Neuronal stem cell (in vitro differentiated cells): ENCODE data around the gene GPA33.

Source experiments
- DNase-seq: peaks from one replicate; pipeline ENCODE4 v3.0.0-alpha.2; 2013; ENCODE audit warnings: low spot score
- H2AFZ ChIP-seq: one replicate; pipeline ENCODE4 v1.6.1; 2013; ENCODE audit warnings: mild to moderate bottlenecking, low read length, inconsistent platforms
- H2AK5ac ChIP-seq: 2 replicates; pipeline ENCODE4 v1.6.1; 2013; ENCODE audit warnings: low read depth, mild to moderate bottlenecking, inconsistent platforms, low read length, moderate library complexity, mixed read lengths
- H2BK120ac ChIP-seq: 2 replicates; pipeline ENCODE4 v1.6.1; 2013; ENCODE audit warnings: low read depth, mild to moderate bottlenecking, inconsistent platforms, low read length, moderate library complexity, mixed read lengths
- H2BK12ac ChIP-seq: one replicate; pipeline ENCODE4 v1.6.1; 2013; ENCODE audit warnings: low read length, inconsistent platforms
- H2BK15ac ChIP-seq: 2 replicates; pipeline ENCODE4 v1.6.1; 2013; ENCODE audit warnings: mild to moderate bottlenecking, low read length, inconsistent platforms, mixed read lengths
- H2BK5ac ChIP-seq: one replicate; pipeline ENCODE4 v1.6.1; 2013; ENCODE audit warnings: inconsistent platforms, mild to moderate bottlenecking, low read length, moderate library complexity
- H3K14ac ChIP-seq: one replicate; pipeline ENCODE4 v1.6.1; 2013; ENCODE audit warnings: low read length, inconsistent platforms
- H3K18ac ChIP-seq: 2 replicates; pipeline ENCODE4 v1.6.1; 2013; ENCODE audit warnings: low read length, inconsistent platforms
- H3K23ac ChIP-seq: 2 replicates; pipeline ENCODE4 v1.6.1; 2013; ENCODE audit warnings: low read depth, mild to moderate bottlenecking, mixed read lengths, low read length, inconsistent platforms; ENCODE audit not compliant: poor library complexity
- H3K27ac ChIP-seq: replicated peaks from 3 replicates; pipeline ENCODE4 v1.5.1; 2013; ENCODE audit warnings: low read length, inconsistent platforms
- H3K27me3 ChIP-seq, 3 experiments: 2 replicates each; pipeline ENCODE4 v1.6.1; 2013; ENCODE audit warnings: low read length in 3 of 3, mild to moderate bottlenecking in 2 of 3, inconsistent platforms in 1 of 3, low read depth in 1 of 3, mixed read lengths in 1 of 3, moderate library complexity in 1 of 3; ENCODE audit not compliant: control insufficient read depth in 3 of 3, insufficient read depth in 3 of 3
- H3K36me3 ChIP-seq, 2 donors: replicated peaks in 1 of 2; 2 replicates each; pipeline ENCODE4 v1.6.1; 2013; ENCODE audit warnings: low read length in 2 of 2; ENCODE audit not compliant: control insufficient read depth in 2 of 2, insufficient read depth in 2 of 2
- H3K4ac ChIP-seq: 2 replicates; pipeline ENCODE4 v1.6.1; 2013; ENCODE audit warnings: inconsistent platforms, mild to moderate bottlenecking, low read length, moderate library complexity
- H3K4me1 ChIP-seq, 2 donors: 1 replicate in 1 of 2; 2 replicates in 1 of 2; pipeline ENCODE4 v1.6.1; 2013; ENCODE audit warnings: low read length in 2 of 2, low read depth in 1 of 2; ENCODE audit not compliant: control insufficient read depth in 2 of 2, insufficient read depth in 1 of 2
- H3K4me2 ChIP-seq: one replicate; pipeline ENCODE4 v1.6.1; 2013; ENCODE audit warnings: mild to moderate bottlenecking, low read length, inconsistent platforms; ENCODE audit not compliant: insufficient read depth, poor library complexity, severe bottlenecking
- H3K4me3 ChIP-seq, 2 donors: 2 replicates each; pipeline ENCODE4 v1.5.1; 2013; ENCODE audit warnings: low read length in 2 of 2, mild to moderate bottlenecking in 2 of 2, inconsistent platforms in 1 of 2, moderate library complexity in 1 of 2
- H3K79me1 ChIP-seq: one replicate; pipeline ENCODE4 v1.6.1; 2013; ENCODE audit warnings: low read depth, mild to moderate bottlenecking, inconsistent platforms, low read length, moderate library complexity
- H3K9ac ChIP-seq: one replicate; pipeline ENCODE4 v1.6.1; 2013; ENCODE audit warnings: mild to moderate bottlenecking, low read depth, low read length, inconsistent platforms; ENCODE audit not compliant: poor library complexity
- H3K9me3 ChIP-seq, 2 donors: replicated peaks in 1 of 2; 2 replicates each; pipeline versions ENCODE3 to v1.6.1; 2013; ENCODE audit warnings: low read length in 2 of 2, mild to moderate bottlenecking in 2 of 2, inconsistent platforms in 1 of 2, low read depth in 1 of 2, mixed read lengths in 1 of 2, moderate library complexity in 1 of 2; ENCODE audit not compliant: control insufficient read depth in 2 of 2, insufficient read depth in 1 of 2
- H4K8ac ChIP-seq: one replicate; pipeline ENCODE4 v1.6.1; 2013; ENCODE audit warnings: low read depth, mild to moderate bottlenecking, inconsistent platforms, low read length, moderate library complexity
- H4K91ac ChIP-seq: one replicate; pipeline ENCODE4 v1.6.1; 2013; ENCODE audit warnings: low read length, low read depth, mild to moderate bottlenecking, inconsistent platforms; ENCODE audit not compliant: poor library complexity
- WGBS, 2 donors: extraction: QIAGEN DNeasy Blood & Tissue Kit; methylation state at CpG; one replicate each; pipeline ENCODE4 v1.1.7; 2013; ENCODE audit warnings: missing lambda C conversion rate in 2 of 2, mixed read lengths in 1 of 2; ENCODE audit not compliant: insufficient read length in 2 of 2, insufficient replicate concordance in 1 of 2; ENCODE audit errors: extremely low coverage in 2 of 2; 5-methylcytosine and 5-hydroxymethylcytosine counted together

The GPA33 gene

DNA sequence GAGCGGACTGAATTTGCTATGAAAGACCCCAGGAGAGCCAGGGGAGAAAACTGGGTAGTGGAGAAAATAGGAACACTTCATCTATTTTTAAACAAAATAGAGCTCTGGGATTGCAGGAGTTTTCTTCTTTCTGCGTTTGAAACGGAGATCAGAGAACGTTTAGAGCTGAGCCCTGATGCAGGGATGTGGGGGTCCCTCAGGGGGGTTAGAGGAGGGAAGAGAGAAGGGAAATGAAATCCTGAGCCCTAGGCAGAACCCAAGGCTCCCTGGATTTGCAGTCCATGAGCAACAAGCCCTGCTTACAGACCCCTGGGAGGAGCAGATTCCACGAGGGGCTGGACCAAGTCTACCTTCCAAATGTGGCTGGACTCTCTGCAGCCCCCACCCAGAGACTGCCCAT is 25.5 kb upstream of the GPA33 start:
- Histone ChIP-seq H2BK5ac (no peak overlapping the region), H3K18ac (no peak overlapping the region), H2BK120ac (no peak overlapping the region), H3K9me3 (peaks cover 0 to 1% of the 10 kb centered on the region in 2 donors), H3K27ac (no peak overlapping the region), H3K36me3 (no peaks in the 10 kb centered on the region), H2BK12ac (no peak overlapping the region), H3K79me1 (no peaks in the 10 kb centered on the region), H4K91ac (no peak overlapping the region), H2BK15ac (no peak overlapping the region), H2AFZ (peak overlapping the region; percentile 31), H3K14ac (no peak overlapping the region), H3K23ac (no peak overlapping the region), H3K27me3 (no peaks in the 10 kb centered on the region), H3K9ac (no peak overlapping the region), H4K8ac (no peak overlapping the region), H3K4me1 (peaks cover 0 to 8% of the 10 kb centered on the region in 2 donors), H3K4me3 (no peak overlapping the region), H3K4me2 (no peak overlapping the region), H3K4ac (no peak overlapping the region), H2AK5ac (no peak overlapping the region)
- WGBS, 2 donors: no CpG with 5 or more reads among the region's 5 CpGs
- no peak for DNase-seq

DNA sequence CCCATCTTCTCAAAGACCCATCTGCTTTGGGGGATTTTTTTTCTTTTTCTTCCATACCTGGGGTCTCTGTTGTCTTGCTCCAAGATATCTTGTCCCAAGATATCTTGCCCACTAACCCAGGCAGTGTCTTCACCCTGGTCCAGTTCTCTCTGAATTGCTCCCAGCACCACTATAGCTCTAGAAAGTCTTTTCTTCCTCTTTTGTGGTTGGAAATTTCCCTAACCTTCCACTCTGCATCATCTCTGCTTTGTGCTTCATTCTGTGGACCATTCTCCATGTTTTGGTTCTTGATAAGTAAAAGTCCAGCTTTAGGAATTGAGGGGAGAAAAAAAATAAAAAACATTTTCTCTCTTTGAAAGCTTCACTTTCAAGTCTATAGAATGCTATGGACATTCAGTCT is 24.5 kb upstream of the GPA33 start:
- Histone ChIP-seq H3K36me3 (no peaks in the 10 kb centered on the region), H3K27ac (no peak overlapping the region), H2BK5ac (no peak overlapping the region)

GRCh38 chr1:167111868-167112709 is 21.9 kb upstream of the GPA33 start:
- no peak overlapping the region for H3K4ac ChIP-seq
- H2AK5ac ChIP-seq: no peak overlapping the region
- H3K36me3 ChIP-seq: no peaks in the 10 kb centered on the region
- no peak overlapping the region for H3K18ac ChIP-seq
- no peak overlapping the region for H2BK5ac ChIP-seq
- H2BK12ac ChIP-seq: no peak overlapping the region
- H3K4me1 ChIP-seq: peaks cover 0 to 1% of the 10 kb centered on the region in 2 donors
- no CpG with 5 or more reads among the region's 4 CpGs for WGBS, 2 donors
- no peak overlapping the region for H3K23ac ChIP-seq
- H3K9ac ChIP-seq: no peak overlapping the region
- H3K79me1 ChIP-seq: no peaks in the 10 kb centered on the region
- H3K14ac ChIP-seq: no peak overlapping the region
- H3K27ac ChIP-seq: no peak overlapping the region
- no peak overlapping the region for H3K4me2 ChIP-seq
- H3K9me3 ChIP-seq: peaks cover 0 to 5% of the 10 kb centered on the region in 2 donors
- H3K4me3 ChIP-seq: no peak overlapping the region
- H4K91ac ChIP-seq: no peak overlapping the region
- H2AFZ ChIP-seq: no peak overlapping the region
- no peak overlapping the region for H2BK15ac ChIP-seq
- no peaks in the 10 kb centered on the region for H3K27me3 ChIP-seq
- no peak for DNase-seq
- H2BK120ac ChIP-seq: no peak overlapping the region
- no peak overlapping the region for H4K8ac ChIP-seq

More for the DNA sequence above, 24.5 kb upstream of the GPA33 start:
- Histone ChIP-seq H2AK5ac (no peak overlapping the region), H2BK15ac (no peak overlapping the region), H3K4me3 (no peak overlapping the region), H4K91ac (no peak overlapping the region), H3K9me3 (peaks cover 0 to 5% of the 10 kb centered on the region in 2 donors), H3K9ac (no peak overlapping the region), H3K4me1 (peaks cover 0 to 4% of the 10 kb centered on the region in 2 donors), H3K14ac (no peak overlapping the region), H3K18ac (no peak overlapping the region), H2BK12ac (no peak overlapping the region), H3K27me3 (no peaks in the 10 kb centered on the region), H3K4me2 (no peak overlapping the region), H3K79me1 (no peaks in the 10 kb centered on the region), H3K4ac (no peak overlapping the region), H2AFZ (no peak overlapping the region), H3K23ac (no peak overlapping the region), H4K8ac (no peak overlapping the region), H2BK120ac (no peak overlapping the region)
- DNase-seq: no peak

DNA sequence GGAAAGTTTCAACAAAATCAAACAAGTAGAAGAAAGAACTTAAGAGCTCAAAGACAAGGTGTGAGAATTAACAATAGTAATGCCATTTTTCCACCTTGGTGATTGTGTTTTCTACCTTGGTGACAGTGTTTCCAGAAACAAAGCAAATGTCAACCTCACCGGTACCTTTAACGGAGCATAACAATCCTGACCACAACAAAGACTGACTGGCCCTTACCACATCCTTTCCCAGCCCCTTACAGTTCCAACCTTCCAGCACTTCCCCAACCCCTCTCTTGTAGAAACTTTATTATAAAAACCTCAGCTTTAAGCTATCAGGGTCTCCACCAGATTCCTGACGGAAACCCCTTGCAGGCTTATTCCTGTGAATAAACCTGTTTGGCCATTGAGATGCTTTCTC is 20.4 kb upstream of the GPA33 start:
- H3K9me3 ChIP-seq: peaks cover 0 to 5% of the 10 kb centered on the region in 2 donors
- H3K9ac ChIP-seq: no peak overlapping the region
- H3K4ac ChIP-seq: no peak overlapping the region
- no peak overlapping the region for H3K27ac ChIP-seq
- no peaks in the 10 kb centered on the region for H3K79me1 ChIP-seq
- H2BK5ac ChIP-seq: no peak overlapping the region
- no peak overlapping the region for H3K18ac ChIP-seq
- H3K4me1 ChIP-seq: peaks cover 0 to 1% of the 10 kb centered on the region in 2 donors
- no peak overlapping the region for H2AK5ac ChIP-seq
- H4K91ac ChIP-seq: no peak overlapping the region
- H3K4me2 ChIP-seq: no peak overlapping the region
- H4K8ac ChIP-seq: no peak overlapping the region
- H2AFZ ChIP-seq: no peak overlapping the region
- no CpG with 5 or more reads among the region's 3 CpGs for WGBS, 2 donors
- no peak overlapping the region for H2BK120ac ChIP-seq
- no peak overlapping the region for H2BK12ac ChIP-seq
- DNase-seq: no peak
- H3K27me3 ChIP-seq: no peaks in the 10 kb centered on the region
- no peak overlapping the region for H3K4me3 ChIP-seq
- no peaks in the 10 kb centered on the region for H3K36me3 ChIP-seq
- no peak overlapping the region for H3K14ac ChIP-seq
- no peak overlapping the region for H3K23ac ChIP-seq
- no peak overlapping the region for H2BK15ac ChIP-seq
